ENCODE data around the gene NAV1.
"Not testable (repeated sequence)": the region's sequence is repeated elsewhere in the genome, so short reads cannot be mapped to it uniquely, and the experiment has no call there.

Gene NAV1

DNA sequence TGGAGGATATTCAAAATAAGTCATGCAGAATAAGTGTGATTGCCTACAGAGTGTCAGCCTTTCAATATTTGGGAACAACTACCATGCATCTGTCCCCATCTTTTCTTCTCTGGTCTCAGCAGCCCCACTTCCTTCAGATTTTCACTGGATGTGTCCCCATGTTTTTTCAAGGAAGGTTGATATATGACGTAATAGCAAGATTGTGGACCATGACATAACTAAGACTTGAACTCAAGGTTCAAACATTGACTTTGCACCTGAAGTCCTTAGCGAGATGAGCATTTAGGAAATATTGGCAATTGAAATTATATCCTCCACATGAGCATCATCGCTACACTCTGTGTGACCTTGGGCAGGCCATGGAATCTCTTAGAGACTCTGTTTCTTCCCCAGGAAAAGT is 5.8 kb downstream of the NAV1 start:
- no peak for DNase-seq (ENCODE audit: low read depth)

DNA sequence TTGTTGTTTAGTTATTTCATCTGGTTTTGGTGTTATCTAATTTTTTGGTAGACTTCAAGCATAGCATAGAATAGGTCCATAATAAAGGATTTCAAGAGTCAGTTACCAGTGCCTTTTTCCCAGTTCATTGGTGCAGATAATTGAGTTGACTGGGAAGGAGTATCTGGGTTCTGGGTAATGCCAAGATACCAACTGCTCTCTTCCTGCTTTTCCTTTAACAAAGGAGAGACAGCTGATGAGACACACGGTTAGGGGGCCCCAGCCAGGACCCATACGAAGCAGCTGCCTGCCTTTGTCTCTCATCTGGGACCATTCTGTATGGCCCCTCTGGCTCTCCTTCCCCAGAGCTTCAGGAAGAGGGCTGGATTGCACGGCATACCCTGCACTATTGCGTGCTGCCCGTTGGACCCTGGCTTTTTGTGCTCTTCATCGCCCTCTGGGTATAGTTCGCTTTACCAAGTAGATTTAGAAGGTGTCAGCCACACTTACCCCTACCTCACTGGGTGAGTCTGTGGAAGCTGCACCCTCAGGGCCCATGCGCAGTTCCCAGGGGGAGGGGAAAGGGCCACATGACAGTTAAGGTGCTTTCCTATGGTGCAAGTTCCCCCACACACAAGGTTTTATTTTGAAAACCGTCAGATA is 7.0 kb downstream of the NAV1 start:
- DNase-seq (ENCODE audit: low read depth): no peak

DNA sequence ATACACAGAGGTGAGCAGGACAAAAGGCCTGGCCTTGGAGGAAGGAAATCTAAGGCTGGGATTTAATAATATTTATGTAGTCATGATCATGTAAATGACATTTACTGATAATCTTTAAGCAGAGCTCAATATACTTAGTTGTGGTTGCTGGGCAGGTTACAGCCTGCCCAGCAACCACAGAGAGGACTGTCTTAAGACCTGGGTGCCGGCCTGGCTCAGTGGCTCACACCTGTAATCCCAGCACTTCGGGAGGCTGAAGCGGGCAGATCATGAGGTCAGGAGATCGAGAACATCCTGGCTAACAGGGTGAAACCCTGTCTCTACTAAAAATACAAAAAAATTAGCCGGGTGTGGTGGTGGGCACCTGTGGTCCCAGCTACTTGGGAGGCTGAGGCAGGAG is 10.6 kb downstream of the NAV1 start:
- not testable (repeated sequence) for DNase-seq (ENCODE audit: low read depth)

DNA sequence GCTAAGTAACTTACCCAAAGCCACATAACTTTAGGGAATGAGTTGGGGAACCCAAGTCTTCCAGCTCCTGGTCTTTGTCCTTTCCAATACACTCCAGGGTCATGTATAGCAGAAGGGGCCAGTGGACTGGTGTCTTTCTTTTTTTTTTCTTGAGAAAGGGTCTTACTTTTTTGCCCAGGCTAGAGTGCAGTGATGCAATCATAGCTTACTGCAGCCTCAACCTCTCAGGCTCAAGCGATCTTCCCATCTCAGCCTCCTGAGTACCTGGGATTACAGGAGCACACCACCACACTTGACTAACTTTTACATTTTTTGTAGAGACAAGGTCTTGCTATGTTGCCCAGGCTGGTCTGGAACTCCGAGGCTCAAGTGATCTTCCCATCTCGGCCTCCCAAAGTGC is 12.2 kb downstream of the NAV1 start:
- DNase-seq (ENCODE audit: low read depth): no peak

DNA sequence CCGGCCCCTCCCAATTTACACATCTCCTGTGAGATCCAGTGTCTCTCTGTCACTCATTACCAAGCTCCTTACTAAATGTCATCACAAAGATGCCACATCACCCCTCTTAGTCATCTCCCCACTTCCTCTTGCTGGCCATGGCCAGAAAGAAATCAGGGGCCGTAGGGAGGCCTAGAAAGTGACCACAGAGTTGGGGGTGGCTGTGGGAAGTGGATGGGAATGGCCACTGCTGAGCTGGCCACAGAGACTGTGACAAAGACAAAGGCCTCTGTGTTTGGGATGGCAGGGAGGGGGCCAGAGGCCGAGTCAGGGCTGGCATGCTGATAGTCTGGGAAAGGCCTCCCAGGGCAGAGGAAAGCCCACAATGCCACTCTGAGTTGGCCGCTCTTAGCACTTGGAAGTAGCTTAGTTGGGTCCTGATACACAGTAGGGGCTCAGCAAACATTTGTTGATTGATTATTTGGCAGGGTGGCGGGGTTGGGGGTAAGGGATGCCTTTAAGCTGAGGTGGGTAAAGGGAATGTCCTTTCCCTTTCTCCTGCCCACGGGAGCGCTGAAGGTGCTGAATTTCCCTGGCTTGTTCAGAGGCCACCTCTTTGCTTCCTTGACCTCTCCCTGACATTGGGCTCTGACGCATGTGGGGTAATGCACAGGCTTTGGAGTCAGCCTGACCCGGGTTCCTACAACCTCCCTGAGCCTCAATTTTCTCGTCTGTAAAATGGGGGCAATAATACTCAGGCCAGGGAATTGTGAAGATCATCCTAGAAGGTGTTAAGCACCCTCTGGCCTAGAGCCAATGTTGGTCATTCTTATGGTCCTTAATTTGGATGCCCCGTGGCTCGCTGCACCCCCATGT is 13.2 kb downstream of the NAV1 start:
- DNase-seq (ENCODE audit: low read depth): no peak

DNA sequence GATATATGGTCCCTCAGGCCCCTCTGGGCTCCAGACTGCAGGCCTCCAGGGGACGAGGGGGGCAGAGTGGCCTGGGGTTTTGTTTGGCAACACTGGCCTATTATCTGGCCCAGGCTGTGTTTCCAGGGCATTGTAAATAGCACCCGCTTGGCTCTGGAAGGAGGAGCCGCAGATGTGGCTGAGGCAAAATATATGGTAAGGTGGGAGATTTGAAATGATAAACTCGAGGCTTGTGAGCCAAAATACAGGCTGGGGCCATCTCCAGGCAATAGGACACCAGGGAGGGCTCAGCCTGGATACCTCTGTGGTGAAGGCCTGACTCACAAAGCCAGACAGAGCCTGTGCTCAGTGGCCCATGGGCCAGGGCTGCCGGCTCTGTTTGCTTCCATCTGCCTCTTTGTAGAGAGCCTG is 14.0 kb downstream of the NAV1 start:
- DNase-seq (ENCODE audit: low read depth): no peak

DNA sequence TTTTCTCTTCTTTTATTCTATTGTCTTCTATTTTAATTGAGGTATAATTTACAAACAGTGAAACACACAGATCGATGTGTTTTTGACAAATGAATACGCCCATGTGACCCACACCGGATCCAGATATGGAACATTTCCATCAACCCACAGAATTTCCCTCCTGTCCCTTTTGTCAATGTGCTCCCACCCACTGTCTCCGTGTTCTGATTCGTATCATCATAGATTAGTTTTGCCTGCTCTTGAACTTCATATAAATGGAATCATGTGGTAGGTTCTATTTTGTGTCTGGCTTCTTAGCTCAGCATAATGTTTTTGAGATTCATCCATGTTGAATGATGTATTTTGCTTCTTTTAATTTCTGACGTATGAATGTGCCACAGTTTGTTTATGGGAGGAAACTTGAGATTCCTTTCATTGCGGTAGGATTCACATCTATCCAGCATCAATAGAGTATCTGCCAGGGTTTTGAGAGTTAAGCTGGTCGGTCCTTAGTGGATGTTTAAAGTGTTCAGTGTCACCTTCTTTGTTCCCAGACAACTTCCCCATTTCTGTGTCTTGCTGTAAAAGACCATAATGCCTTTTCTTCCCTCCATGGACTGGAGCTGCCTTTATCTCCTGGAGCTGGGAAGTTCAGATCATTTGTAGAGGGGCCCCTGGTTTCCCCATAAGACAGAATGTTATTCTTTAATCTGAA is 14.7 kb downstream of the NAV1 start:
- no peak for DNase-seq (ENCODE audit: low read depth)

DNA sequence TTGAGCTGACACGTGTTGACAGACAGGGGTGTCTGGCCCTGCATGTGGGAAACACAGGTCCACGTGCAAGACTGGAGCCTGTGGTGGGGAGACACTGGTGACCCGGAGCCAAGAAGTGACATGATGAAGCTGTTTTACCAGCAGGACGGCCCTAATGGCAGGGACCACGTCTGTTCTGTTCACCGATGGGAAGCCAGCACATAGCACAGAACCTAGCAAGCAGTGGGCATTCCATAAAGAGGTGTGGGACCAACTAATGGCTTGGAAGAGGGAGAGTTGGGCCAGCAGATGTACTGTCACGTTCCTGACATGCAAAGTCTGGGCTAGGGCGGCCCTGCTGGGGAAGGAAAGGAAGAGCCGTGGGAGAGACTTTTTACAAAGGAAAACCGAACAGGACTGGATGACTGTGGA is 15.3 kb downstream of the NAV1 start:
- DNase-seq (ENCODE audit: low read depth): no peak

DNA sequence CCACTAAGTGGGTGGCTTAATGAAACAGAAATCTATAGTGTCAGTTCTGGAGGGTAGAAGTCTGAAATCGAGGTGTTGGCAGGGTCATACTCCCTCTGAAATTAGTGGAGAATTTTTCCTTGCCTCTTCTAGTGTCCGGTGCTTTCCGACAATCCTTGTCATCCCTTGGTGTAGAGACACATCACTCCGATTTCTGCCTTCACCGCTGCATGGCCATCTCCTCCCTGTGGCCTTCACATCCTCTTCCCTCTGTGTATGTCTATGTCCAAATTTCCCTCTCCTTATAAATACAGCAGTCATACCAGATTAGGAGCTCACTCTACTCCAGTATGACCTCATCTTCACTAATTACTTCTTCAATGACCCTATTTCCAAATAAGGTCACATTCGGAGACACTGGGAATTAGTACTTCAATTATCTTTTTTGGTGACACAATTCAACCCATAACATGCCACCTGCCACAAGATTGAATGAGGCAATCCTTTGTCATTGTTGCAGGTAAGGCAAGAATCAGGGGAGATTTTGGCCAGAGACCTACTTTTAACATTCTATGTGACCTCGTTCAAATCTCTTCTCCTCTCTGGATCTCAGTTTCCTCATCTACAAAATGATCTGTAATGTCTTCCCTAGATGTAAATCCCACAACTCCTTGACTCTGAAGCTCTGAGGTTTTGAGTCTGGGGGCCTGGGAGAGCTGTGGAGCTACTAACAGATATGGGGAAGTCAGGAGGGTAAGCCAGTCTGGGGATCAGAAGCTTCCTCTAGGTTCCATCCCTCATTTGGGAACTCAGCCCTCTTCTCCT is 16.1 kb downstream of the NAV1 start:
- DNase-seq (ENCODE audit: low read depth): no peak

DNA sequence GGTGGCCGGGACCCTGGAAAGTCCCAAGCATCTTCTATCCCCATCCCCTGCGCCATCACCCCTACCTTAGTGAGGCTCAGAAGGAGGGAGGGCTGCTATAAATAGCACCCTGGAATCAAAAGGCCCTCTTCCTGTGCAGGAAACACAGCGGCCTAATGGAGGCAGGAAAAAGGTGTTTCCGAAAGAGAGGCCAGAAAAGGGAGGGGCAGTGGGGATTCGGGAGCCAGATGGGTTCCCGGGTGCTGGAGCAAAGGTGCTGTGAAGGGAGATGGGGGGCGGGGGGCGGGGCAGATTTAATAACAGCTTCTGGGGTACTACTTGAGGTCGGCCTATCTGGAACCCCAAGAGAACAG is 16.6 kb downstream of the NAV1 start:
- DNase-seq (ENCODE audit: low read depth): no peak

DNA sequence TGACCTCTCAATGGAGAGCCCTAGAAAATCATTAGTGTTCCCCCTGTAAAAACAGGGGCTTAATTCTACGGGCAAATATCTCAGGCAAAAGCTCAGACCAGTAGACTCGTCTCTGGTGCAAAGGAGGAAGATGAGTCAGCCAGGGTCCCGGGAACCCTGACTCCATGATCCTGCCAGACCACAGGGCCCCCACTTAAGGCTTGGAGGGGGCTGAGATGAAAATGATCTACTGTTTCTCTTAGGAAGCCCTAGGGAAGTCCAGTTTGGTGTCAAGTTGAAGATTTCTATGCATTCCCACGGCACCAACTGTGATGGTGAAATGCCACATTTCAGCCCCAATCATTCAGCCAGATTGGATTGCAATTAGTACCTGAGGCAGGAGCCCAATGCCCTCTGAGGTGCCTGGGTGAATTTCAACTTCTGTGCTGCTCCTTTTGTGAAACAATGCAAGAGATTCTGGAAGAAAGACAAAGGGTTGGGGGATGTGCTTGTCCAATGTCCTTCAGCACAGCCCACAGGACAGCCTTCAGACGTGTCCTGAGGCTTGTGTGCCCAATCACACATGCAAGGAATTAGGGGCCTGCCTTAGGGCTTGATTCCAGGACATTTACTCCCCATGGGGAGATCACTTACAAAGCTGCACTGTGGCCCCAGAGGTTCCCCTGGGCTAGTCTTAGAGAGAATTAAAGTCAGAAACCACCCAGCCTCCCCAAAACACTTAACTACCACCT is 18.1 kb downstream of the NAV1 start:
- no peak for DNase-seq (ENCODE audit: low read depth)

DNA sequence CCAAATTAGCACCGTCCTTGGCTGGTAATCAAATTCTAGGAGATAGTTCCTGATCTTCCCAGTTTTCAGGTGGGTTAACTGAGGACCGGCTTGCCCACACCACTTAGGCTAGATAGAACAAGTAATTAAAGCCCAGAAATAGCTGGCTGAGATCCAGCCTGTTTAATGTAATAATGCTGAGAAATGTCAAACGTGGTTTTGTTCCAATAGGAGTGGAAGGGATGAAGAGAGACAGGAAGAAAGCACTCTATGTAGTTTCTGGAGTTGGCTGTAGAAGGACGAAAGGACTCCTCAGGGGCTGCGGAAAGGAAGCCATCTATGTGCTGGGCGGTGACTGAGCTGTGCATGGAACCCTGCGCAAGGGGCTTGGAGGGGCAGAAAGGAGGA is 18.6 kb downstream of the NAV1 start:
- no peak for DNase-seq (ENCODE audit: low read depth)

DNA sequence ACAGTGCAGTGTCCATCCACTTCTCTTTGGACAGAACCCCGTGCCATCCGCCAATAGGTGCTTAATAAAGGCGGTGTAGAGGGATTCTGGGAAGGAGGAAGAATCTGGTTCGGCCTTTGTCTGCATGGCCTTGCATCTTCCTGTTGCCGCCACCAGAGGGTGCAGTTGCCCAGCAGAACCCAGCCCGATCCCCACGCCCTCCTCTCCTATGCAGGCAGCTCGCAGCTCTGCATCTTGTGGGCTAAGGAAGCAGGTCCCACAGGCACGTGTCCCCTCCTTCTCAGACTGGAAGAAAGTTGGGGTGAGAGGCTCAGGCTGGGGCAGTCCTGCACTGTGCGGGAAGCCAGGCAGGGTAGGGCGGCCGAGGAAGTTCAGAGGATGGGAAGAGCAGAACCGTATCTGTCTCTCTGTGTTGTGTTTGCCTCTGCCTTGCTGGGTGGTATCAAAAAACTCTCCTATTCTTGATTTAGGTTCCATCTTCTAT is 20.8 kb downstream of the NAV1 start:
- peak; percentile 53 for DNase-seq (ENCODE audit: low read depth)

DNA sequence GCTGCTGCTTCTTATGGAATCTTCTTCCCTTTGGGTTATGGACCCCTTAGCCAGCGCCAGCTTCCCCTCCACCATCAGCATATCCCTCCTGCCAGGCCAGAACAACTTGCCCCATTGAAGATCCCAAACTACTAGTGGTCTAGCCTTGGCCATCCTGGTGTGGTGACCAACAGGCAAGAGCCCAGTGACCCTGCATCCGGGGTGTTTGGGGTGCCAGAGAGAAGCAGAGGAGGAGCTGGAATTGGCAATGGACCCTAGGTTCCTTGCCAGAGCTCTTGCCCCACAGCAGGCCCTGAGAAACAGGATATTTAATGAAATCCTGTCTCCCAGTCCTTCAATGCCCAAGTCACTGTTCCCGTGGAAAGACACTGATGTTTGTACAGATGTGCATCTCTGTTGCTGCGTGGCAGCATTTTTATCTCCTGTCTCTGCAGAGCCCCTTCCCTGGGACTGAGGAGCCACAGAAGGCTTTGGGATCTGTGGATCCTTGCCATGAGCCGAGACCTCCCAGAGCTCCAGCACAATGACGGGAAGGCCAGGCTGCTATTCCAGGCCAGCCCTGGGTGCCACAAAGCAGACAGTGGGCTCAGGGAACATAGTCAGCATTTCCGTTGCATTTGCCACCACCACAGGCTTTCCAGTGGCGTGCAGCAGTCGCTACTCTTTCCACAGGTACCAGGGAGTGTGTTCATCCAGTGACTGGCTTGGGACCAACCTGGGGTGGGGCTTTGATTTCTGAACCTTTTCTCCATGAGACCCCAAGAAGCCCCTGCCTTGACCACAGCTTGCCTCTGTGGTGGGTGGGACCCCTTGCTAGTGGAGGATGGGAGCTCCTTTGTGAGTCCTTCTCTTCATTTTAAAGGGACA is 21.6 kb downstream of the NAV1 start:
- DNase-seq (ENCODE audit: low read depth): no peak

DNA sequence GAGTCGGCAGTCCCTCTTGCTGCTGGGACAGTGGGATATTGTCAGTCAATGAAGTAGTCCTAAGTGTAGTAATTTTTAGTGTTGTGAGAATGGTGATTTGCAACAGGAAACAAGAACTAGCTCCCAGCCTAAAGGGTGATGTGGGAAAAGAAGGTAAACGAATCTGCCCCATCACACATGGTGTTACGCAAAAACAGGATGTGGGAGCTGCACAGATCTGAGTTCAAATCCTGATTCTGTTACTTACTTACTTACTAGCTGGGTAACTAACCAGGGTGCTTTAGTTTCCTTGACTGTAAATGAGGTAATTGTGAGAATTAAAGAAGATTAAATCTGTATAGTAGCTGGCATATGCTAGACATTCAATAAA is 22.3 kb downstream of the NAV1 start:
- DNase-seq (ENCODE audit: low read depth): no peak

DNA sequence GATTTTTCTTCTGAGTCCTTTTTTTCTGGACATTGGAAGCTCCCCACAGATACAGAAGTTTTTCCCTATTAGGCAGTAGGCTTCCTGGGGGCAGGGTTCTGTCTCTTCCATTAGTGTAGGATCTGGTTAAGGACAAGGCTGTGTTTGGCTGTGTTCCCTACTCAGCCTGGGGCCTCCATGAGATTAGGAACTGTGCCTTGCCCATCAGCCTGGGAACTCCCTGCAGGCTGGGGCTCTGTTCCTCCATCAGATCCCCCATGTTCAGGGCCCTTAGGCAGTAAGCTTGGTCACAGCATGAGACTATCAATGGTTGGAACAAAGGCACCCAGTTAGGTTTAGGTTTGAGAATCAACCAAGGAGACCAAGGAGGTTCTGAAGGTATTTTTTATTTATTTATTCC is 22.7 kb downstream of the NAV1 start:
- no peak for DNase-seq (ENCODE audit: low read depth)

DNA sequence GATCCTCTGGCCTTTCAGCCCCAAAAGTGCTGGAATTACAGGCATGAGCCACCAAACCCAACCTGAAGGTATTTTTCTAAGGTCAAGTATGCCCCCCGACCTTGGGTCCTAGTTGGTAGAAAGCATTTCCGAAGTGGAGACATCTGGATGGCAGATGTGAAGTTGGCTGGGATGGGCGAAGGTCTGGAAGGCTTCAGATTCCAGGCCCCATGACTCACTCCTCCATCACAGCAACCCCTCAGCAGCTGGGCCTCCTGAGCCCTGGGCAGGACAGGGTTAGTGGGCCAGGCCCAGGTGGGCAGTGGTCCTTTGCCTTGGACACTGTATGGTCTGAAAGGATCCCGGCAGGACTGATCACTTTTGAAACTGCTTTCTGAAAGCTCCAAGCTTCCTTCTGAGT is 23.3 kb downstream of the NAV1 start:
- DNase-seq (ENCODE audit: low read depth): no peak

DNA sequence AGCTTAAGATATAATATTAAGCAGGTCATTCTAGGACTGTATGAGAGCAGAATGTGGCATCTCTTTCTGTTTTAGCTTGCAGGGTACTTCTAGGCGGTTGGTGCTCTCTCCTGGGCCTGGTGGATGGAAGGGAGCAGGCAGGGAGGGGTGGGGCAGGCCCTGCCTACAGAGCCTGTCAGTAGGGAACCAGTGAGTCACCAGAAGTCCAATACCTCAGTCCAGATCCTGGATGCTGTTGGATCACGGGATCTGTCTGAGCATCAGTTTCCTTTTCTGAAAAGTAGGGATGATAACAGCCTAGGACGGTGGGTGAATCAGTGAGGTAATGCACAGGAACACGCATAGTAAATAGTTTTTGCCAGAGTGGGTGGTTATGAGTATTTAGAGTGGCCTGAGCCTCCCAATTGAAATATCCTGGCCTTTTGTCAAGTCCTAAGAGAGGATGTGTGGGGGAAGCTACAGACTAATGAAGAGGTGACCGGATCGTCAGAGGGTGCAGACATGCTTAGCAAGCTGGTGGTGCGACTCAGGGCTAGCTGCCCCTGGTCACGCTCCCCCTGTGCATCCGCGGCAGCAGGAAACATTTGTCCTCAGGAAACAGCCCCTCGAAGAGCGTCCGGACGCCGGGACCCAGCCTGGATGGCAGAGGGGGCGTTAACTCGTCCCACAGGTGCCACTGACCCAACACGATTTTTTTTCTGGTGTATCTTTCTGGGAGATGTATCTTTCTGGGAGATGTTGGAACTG is 23.9 kb downstream of the NAV1 start:
- no peak for DNase-seq (ENCODE audit: low read depth)

DNA sequence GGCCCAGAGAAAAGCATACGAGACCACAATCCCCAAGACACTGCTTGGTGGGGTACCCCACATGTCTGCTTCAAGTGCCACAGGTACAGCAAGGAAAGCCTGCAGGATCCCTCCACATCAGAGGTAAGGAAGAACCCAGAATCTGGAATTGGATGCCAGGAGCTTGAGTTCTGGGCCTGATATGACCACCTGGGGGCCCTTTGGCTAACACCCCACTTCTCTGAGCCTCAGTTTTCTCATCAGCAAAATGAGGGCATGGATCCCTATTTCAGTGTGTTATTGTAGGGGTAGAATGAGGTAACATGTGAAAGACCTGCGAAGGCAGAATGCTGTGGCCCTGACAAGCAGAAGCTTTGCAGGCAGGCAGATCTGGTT is 24.5 kb downstream of the NAV1 start:
- DNase-seq (ENCODE audit: low read depth): no peak

DNA sequence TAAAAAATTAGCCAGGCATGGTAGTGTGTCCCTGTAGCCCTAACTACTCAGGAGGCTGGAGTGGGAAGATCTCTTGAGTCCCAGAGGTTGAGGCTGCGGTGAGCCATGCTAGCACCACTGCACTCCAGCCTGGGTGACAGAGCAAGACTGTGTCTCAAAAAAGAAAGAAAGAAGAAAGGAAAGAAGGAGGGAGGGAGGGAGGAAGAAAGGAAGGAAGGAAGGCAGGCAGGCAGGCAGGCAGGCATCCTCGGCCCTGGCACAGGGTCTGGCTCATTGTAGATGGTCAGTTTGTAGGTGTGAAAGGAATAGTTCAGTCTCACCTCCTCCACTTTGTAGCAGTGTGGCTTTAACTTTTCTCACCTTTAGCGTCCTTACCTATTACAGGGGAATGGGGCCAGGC is 25.0 kb downstream of the NAV1 start:
- no peak for DNase-seq (ENCODE audit: low read depth)

Measured in activated T-cell treated with anti-CD3 and anti-CD28 coated beads for 1 hour (primary cell).